Measurements from ENCODE around the gene IFRD2.
A peak's percentile ranks its signal among the peaks of the same experiment; 100 is the strongest.

IFRD2 gene

GRCh38 chr3:50261505-50261904 lies 30.7 kb downstream of the IFRD2 start:
- no peak for DNase-seq (ENCODE audit: low read depth in 2 of 2)
- no peak for TF ChIP-seq CTCF (IDR thresholded peaks at IDR 0.05; ENCODE audit: low read depth, low read length)
- H3K4me3 ChIP-seq (replicated peaks in 1 of 2; ENCODE audit: low read depth in 2 of 2, low read length in 2 of 2), result no peak overlapping the region

- no peak for DNase-seq (ENCODE audit: low read depth in 2 of 2)
Measured at GRCh38 chr3:50260942-50261441, 31.2 kb downstream of the IFRD2 start.

GRCh38 chr3:50260027-50260941 lies 31.9 kb downstream of the IFRD2 start:
- peak; percentile 53 for TF ChIP-seq CTCF (IDR thresholded peaks at IDR 0.05; ENCODE audit: low read depth, low read length)
- peak overlapping the region; percentile 52 to 56 for H3K4me3 ChIP-seq (replicated peaks in 1 of 2; ENCODE audit: low read depth in 2 of 2, low read length in 2 of 2)
- DNase-seq (ENCODE audit: low read depth in 2 of 2), result peak; percentile 88 to 94

More at GRCh38 chr3:50260942-50261441, 31.2 kb downstream of the IFRD2 start:
- TF ChIP-seq CTCF (IDR thresholded peaks at IDR 0.05; ENCODE audit: low read depth, low read length), result no peak
- no peak overlapping the region for H3K4me3 ChIP-seq (replicated peaks in 1 of 2; ENCODE audit: low read depth in 2 of 2, low read length in 2 of 2)

GRCh38 chr3:50259432-50260026 lies 32.7 kb downstream of the IFRD2 start:
- no peak for DNase-seq (ENCODE audit: low read depth in 2 of 2)
- no peak overlapping the region for H3K4me3 ChIP-seq (replicated peaks in 1 of 2; ENCODE audit: low read depth in 2 of 2, low read length in 2 of 2)
- no peak for TF ChIP-seq CTCF (IDR thresholded peaks at IDR 0.05; ENCODE audit: low read depth, low read length)

- no peak for DNase-seq (ENCODE audit: low read depth in 2 of 2)
- no peak for TF ChIP-seq CTCF (IDR thresholded peaks at IDR 0.05; ENCODE audit: low read depth, low read length)
- no peak overlapping the region for H3K4me3 ChIP-seq (replicated peaks in 1 of 2; ENCODE audit: low read depth in 2 of 2, low read length in 2 of 2)
Measured at GRCh38 chr3:50258979-50259378, 33.2 kb downstream of the IFRD2 start.

GRCh38 chr3:50258029-50258680 lies 34.1 kb downstream of the IFRD2 start:
- no peak for DNase-seq (ENCODE audit: low read depth in 2 of 2)
- H3K4me3 ChIP-seq (replicated peaks in 1 of 2; ENCODE audit: low read depth in 2 of 2, low read length in 2 of 2), result no peak overlapping the region
- no peak for TF ChIP-seq CTCF (IDR thresholded peaks at IDR 0.05; ENCODE audit: low read depth, low read length)
